Esophagus squamous epithelium (tissue), 4 donors: ENCODE data around the gene CLCN4.

Source experiments
- POLR2A ChIP-seq, 4 donors: fragments of 450-650 bp; IDR thresholded peaks; one replicate each; pipeline ENCODE4 v1.6.1; 2017; ENCODE audit warnings: antibody characterized with exemption in 4 of 4, mild to moderate bottlenecking in 4 of 4, moderate library complexity in 3 of 4
- TF ChIP-seq, protein P1 (sequence below), 6 experiments: fragments of 450-650 bp in 4 of 6; fragments of 200-600 bp in 2 of 6; sonication (generic) in 2 of 6; IDR thresholded peaks; one replicate each; pipeline ENCODE4 v1.5.1; 2016 to 2019; ENCODE audit warnings: antibody characterized with exemption in 6 of 6, mild to moderate bottlenecking in 4 of 6, moderate library complexity in 4 of 6

DNA sequence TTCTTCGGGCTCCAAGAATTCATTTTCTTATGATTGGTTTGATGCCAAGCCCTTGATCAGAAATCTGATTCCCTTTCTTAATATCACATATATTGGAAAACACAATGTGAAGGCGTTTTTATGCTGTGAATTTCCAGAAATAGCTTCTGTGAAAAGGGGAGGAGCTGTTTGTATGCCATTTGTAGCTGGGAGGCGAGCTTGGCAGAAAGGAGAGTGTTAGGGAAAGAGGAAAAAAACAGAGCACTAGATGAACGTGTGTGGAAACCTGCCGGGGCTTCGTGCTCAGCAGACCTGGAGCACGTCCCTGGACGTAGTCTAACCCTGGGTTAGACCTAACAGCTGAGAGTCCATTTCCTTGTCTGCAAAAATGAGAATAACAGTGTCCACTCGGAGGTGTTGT lies 3.4 kb downstream of the CLCN4 start:
- TF ChIP-seq POLR2A (IDR thresholded peaks at IDR 0.05) = no peak
- TF ChIP-seq, protein P1, sequence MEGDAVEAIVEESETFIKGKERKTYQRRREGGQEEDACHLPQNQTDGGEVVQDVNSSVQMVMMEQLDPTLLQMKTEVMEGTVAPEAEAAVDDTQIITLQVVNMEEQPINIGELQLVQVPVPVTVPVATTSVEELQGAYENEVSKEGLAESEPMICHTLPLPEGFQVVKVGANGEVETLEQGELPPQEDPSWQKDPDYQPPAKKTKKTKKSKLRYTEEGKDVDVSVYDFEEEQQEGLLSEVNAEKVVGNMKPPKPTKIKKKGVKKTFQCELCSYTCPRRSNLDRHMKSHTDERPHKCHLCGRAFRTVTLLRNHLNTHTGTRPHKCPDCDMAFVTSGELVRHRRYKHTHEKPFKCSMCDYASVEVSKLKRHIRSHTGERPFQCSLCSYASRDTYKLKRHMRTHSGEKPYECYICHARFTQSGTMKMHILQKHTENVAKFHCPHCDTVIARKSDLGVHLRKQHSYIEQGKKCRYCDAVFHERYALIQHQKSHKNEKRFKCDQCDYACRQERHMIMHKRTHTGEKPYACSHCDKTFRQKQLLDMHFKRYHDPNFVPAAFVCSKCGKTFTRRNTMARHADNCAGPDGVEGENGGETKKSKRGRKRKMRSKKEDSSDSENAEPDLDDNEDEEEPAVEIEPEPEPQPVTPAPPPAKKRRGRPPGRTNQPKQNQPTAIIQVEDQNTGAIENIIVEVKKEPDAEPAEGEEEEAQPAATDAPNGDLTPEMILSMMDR (IDR thresholded peaks at IDR 0.05) = no peak
